ENCODE measurements around the gene SFXN1. TPM values are rescaled to one million over a fixed set of nuclear protein-coding genes. Genes with fewer than 3 reads are reported as not detected.

The SFXN1 gene
- total and polyA plus RNA-seq, 12 donors, result 10.1 to 142 (median 57.6) TPM

GRCh38 chr5:175508896-175509295 is 30.5 kb downstream of the SFXN1 start:
- Histone ChIP-seq H3K9me3 (replicated peaks in 1 of 3) (no peaks in the 10 kb centered on the region), H3K36me3 (replicated peaks in 1 of 2) (peaks cover 0 to 41% of the 10 kb centered on the region in 2 donors), H3K27ac (no peak overlapping the region), H3K4me3 (no peak overlapping the region), H3K27me3 (no peaks in the 10 kb centered on the region), H3K4me1 (replicated peaks in 1 of 2) (no peaks in the 10 kb centered on the region)
- DNase-seq, result no peak
- 85 to 93% (median 88%) methylated on average over 2 of the region's 2 CpGs for WGBS, 4 donors
- intact Hi-C loops (cut with DNase I), result no loop called here
- TF ChIP-seq CTCF (IDR thresholded peaks at IDR 0.05) (no peak), POLR2A (IDR thresholded peaks at IDR 0.05) (no peak)

GRCh38 chr5:175513297-175513696 is 34.9 kb downstream of the SFXN1 start:
- no peaks in the 10 kb centered on the region for H3K27me3 ChIP-seq
- no peak overlapping the region for H3K4me3 ChIP-seq
- no peaks in the 10 kb centered on the region for H3K4me1 ChIP-seq (replicated peaks in 1 of 2)
- no peak overlapping the region for H3K27ac ChIP-seq
- intact Hi-C loops (cut with DNase I), result no loop called here
- H3K9me3 ChIP-seq (replicated peaks in 1 of 3), result no peaks in the 10 kb centered on the region
- WGBS, 4 donors, result 95 to 97% (median 97%) methylated on average over 13 of the region's 13 CpGs
- no peak for DNase-seq
- H3K36me3 ChIP-seq (replicated peaks in 1 of 2), result peaks cover 0 to 66% of the 10 kb centered on the region in 2 donors
- TF ChIP-seq CTCF (IDR thresholded peaks at IDR 0.05) (no peak), POLR2A (IDR thresholded peaks at IDR 0.05) (no peak)

- H3K36me3 ChIP-seq (replicated peaks in 1 of 2), result peaks cover 0 to 68% of the 10 kb centered on the region in 2 donors
These were observed 35.4 kb downstream of the SFXN1 start for GRCh38 chr5:175513726-175514125.

More at GRCh38 chr5:175513726-175514125, 35.4 kb downstream of the SFXN1 start:
- H3K27me3 ChIP-seq, result no peaks in the 10 kb centered on the region
- intact Hi-C loops (cut with DNase I), result no loop called here
- TF ChIP-seq CTCF (IDR thresholded peaks at IDR 0.05) (no peak), POLR2A (IDR thresholded peaks at IDR 0.05) (no peak)
- no peak overlapping the region for H3K4me3 ChIP-seq
- no peak for DNase-seq
- 85 to 98% (median 96%) methylated on average over 7 of the region's 7 CpGs for WGBS, 4 donors
- no peaks in the 10 kb centered on the region for H3K4me1 ChIP-seq (replicated peaks in 1 of 2)
- H3K9me3 ChIP-seq (replicated peaks in 1 of 3), result no peaks in the 10 kb centered on the region
- H3K27ac ChIP-seq, result no peak overlapping the region

All from adrenal gland (tissue), 12 donors.